ENCODE results near the gene FAM171A1. TPM values are rescaled to one million over a fixed set of nuclear protein-coding genes. Genes with fewer than 3 reads are reported as not detected.
"Not testable (repeated sequence)": the region's sequence is repeated elsewhere in the genome, so short reads cannot be mapped to it uniquely, and the experiment has no call there.

The FAM171A1 gene
- total RNA-seq, 2 experiments from 2014 or later: 4.2 to 5.1 TPM

GRCh38 chr10:15339892-15340291 lies 31.2 kb downstream of the FAM171A1 start:
- peaks cover 1% of the 10 kb centered on the region for H3K27me3 Mint-ChIP-seq
- H3K4me1 Mint-ChIP-seq (ENCODE audit: low read depth): no peaks in the 10 kb centered on the region
- no peak overlapping the region for H3K4me3 Mint-ChIP-seq
- ATAC-seq: no peak
- no peak for TF ChIP-seq CTCF (IDR thresholded peaks at IDR 0.05)
- no peaks in the 10 kb centered on the region for H3K9me3 Mint-ChIP-seq
- CTCF ChIA-PET: interaction anchor here (0.6 to 0.9 kb wide), 2 partner anchors 31 to 421 kb away, joined by 3 read pairs; partner anchors contain the start of gene FAM171A1
- intact Hi-C loops (cut with micrococcal nuclease): no loop called here
- DNase-seq: no peak
- no peaks in the 10 kb centered on the region for H3K36me3 Mint-ChIP-seq (ENCODE audit: low read depth)
- POLR2A ChIA-PET: interaction anchor here (1.0 kb wide), 1 partner anchor 63 kb away, joined by 3 read pairs; no protein-coding TSS in a partner anchor
- no peak overlapping the region for H3K27ac Mint-ChIP-seq

DNA sequence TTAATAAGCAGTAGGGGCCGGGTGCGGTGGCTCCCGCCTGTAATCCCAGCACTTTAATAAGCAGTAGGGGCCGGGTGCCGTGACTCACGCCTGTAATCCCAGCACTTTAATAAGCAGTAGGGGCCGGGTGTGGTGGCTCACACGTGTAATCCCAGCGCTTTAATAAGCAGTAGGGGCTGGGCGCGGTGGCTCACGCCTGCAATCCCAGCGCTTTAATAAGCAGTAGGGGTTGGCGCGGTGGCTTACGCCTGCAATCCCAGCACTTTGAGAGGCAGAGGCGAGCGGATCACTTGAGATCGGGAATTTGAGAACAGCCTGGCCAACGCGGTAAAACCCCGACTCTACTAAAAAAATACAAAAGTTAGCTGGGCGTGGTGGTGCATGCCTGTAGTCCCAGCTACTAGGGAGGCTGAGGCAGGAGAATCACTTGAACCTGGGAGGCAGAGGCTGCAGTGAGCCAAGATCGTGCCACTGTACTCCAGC lies 33.6 kb downstream of the FAM171A1 start:
- H3K9me3 Mint-ChIP-seq; H3K4me3 Mint-ChIP-seq; H3K27me3 Mint-ChIP-seq; H3K27ac Mint-ChIP-seq; ATAC-seq; intact Hi-C loops (cut with micrococcal nuclease); H3K4me1 Mint-ChIP-seq (ENCODE audit: low read depth); DNase-seq; H3K36me3 Mint-ChIP-seq (ENCODE audit: low read depth): not testable (repeated sequence)
- ChIA-PET CTCF (interaction anchor here (1.7 kb wide), 1 partner anchor 11 kb away, joined by 4 read pairs; no protein-coding TSS in a partner anchor), POLR2A (interaction anchor here (0.6 to 0.7 kb wide), 2 partner anchors 393 to 539 kb away, joined by 4 read pairs; no protein-coding TSS in a partner anchor)

DNA sequence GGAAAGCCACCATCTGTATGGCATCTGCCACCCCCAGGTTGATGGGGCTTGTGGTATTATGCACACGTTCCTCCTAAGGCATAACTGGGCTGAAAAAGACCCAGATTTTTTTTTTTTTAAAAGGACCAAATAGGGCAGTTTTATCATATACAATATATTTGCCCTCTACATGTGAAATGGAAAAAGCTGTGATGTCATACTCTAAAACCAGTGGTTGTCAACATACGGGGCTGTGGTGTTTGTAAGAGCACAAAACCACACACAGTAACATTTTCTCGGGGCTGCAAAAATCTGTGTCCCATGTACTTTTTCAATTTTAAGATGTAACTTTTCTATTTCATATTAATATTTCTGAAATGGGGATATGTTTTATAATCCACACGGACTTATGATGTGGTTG lies 34.9 kb downstream of the FAM171A1 start:
- no peaks in the 10 kb centered on the region for H3K36me3 Mint-ChIP-seq (ENCODE audit: low read depth)
- ATAC-seq (no peak), DNase-seq (peak; percentile 13)
- no peak overlapping the region for H3K4me3 Mint-ChIP-seq
- ChIA-PET CTCF (no interaction called here), POLR2A (no interaction called here)
- no peaks in the 10 kb centered on the region for H3K9me3 Mint-ChIP-seq
- intact Hi-C loops (cut with micrococcal nuclease): no loop called here
- H3K27ac Mint-ChIP-seq: no peak overlapping the region
- no peaks in the 10 kb centered on the region for H3K27me3 Mint-ChIP-seq
- no peak for TF ChIP-seq CTCF (IDR thresholded peaks at IDR 0.05)
- H3K4me1 Mint-ChIP-seq (ENCODE audit: low read depth): no peaks in the 10 kb centered on the region

GRCh38 chr10:15335508-15335907 lies 35.6 kb downstream of the FAM171A1 start:
- Mint-ChIP-seq H3K27ac (no peak overlapping the region), H3K27me3 (no peaks in the 10 kb centered on the region), H3K36me3 (ENCODE audit: low read depth) (no peaks in the 10 kb centered on the region), H3K4me1 (ENCODE audit: low read depth) (no peaks in the 10 kb centered on the region), H3K9me3 (no peaks in the 10 kb centered on the region), H3K4me3 (no peak overlapping the region)
- intact Hi-C loops (cut with micrococcal nuclease): no loop called here
- CTCF ChIA-PET: no interaction called here
- TF ChIP-seq CTCF (IDR thresholded peaks at IDR 0.05): no peak
- DNase-seq: no peak
- ATAC-seq: no peak
- POLR2A ChIA-PET: no interaction called here

DNA sequence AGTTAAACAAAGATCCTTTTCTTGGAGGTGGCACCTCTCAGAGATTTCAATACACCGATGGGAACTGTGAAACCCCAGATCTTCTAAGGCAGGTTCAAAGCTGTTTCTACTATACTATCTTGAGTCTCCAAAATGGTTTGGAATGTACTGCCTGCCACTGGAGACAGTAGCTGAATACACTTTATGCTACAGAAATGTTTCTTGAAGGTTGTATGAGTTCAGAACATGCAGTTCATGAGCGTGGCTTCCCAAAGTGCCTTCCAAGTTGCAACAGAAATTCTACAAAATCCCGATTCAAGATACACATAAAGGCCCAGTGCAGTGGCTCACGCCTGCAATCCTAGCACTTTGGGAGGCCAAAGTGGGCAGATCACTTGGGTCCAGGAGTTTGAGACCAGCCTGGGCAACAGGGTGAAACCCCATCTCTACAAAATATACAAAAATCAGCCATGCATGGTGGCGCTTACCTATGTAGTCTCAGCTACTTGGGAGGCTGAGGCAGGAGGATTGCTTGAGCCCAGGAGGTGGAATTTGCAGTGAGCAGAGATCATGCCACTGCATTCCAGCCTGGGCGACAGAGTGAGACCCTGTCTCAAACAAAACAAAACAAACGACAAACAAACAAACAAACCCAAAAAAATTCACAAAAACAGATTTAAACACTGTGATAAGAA lies 36.3 kb downstream of the FAM171A1 start:
- POLR2A ChIA-PET: no interaction called here
- Mint-ChIP-seq H3K36me3 (ENCODE audit: low read depth) (no peaks in the 10 kb centered on the region), H3K27ac (no peak overlapping the region), H3K9me3 (no peaks in the 10 kb centered on the region), H3K4me1 (ENCODE audit: low read depth) (no peaks in the 10 kb centered on the region), H3K4me3 (no peak overlapping the region), H3K27me3 (no peaks in the 10 kb centered on the region)
- TF ChIP-seq CTCF (IDR thresholded peaks at IDR 0.05): no peak
- intact Hi-C loops (cut with micrococcal nuclease): no loop called here
- CTCF ChIA-PET: no interaction called here
- DNase-seq (no peak), ATAC-seq (no peak)

Measured in activated CD8-positive, alpha-beta T cell treated with anti-CD3 and anti-CD28 coated beads for 36 hours (primary cell).